ENCODE data around the gene SCGB3A1.

GRCh38 chr5:180586204-180586603 is 5.1 kb downstream of the SCGB3A1 start:
- TF ChIP-seq CTCF (IDR thresholded peaks at IDR 0.05 in 4 of 5, conservative IDR thresholded peaks at IDR 0.05 in 1 of 5) (no peak), POLR2A (IDR thresholded peaks at IDR 0.05) (no peak)
